K562 (cell line): Measurements from ENCODE around the gene E2F7. TPM values are rescaled to one million over a fixed set of nuclear protein-coding genes. Genes with fewer than 3 reads are reported as not detected.

ENCODE experiments used
- CREB3L1 ChIP-seq: fragments of 450-650 bp; IDR thresholded peaks from 2 replicates; pipeline ENCODE4 v1.6.1; 2014; ENCODE audit warnings: low read depth, mild to moderate bottlenecking, moderate library complexity, borderline replicate concordance
- DACH1 ChIP-seq: fragments of 450-650 bp; IDR thresholded peaks from 2 replicates; pipeline ENCODE4 v1.6.1; 2018; ENCODE audit not compliant: partially characterized antibody
- JUNB ChIP-seq: fragments of 450-650 bp; formaldehyde crosslinking; conservative IDR thresholded peaks from 2 replicates; pipeline ENCODE4 v1.4.0; 2020; ENCODE audit warnings: mild to moderate bottlenecking
- MCM7 ChIP-seq, 2 experiments: fragments of 450-650 bp; IDR thresholded peaks; 2 replicates each; pipeline ENCODE4 v1.6.1; 2016 to 2018
- MXI1 ChIP-seq: IDR thresholded peaks from 2 replicates; pipeline ENCODE4 v1.6.1; 2011; ENCODE audit warnings: low read depth, mild to moderate bottlenecking, improper control_type of control experiment, low read length
- NCOA2 ChIP-seq, 2 experiments: fragments of 450-650 bp; IDR thresholded peaks; 2 replicates each; pipeline ENCODE4 v1.6.1; 2018; ENCODE audit warnings: mild to moderate bottlenecking in 2 of 2, moderate library complexity in 1 of 2; ENCODE audit not compliant: partially characterized antibody in 2 of 2
- PTTG1 ChIP-seq: fragments of 450-650 bp; IDR thresholded peaks from 2 replicates; pipeline ENCODE4 v1.6.1; 2016; ENCODE audit warnings: low read depth, mild to moderate bottlenecking, missing genetic modification characterization, missing compliant biosample characterization
- VEZF1 ChIP-seq: fragments of 200-800 bp; sonication (Bioruptor generic); IDR thresholded peaks from 2 replicates; pipeline ENCODE4 v1.6.1; 2017; ENCODE audit warnings: missing genetic modification characterization, missing compliant biosample characterization
- ZMIZ1 ChIP-seq, 2 experiments: fragments of 150-350 bp in 1 of 2; IDR thresholded peaks; 2 replicates each; pipeline ENCODE4 v1.6.1; 2012 to 2016; ENCODE audit warnings: low read depth in 2 of 2, low read length in 2 of 2, mild to moderate bottlenecking in 1 of 2, moderate library complexity in 1 of 2
- ZNF224 ChIP-seq: sonication (generic); formaldehyde crosslinking; IDR thresholded peaks from 2 replicates; pipeline ENCODE4 v1.8.0; 2022; ENCODE audit warnings: mild to moderate bottlenecking, missing genetic modification reagents
- ZNF41 ChIP-seq: fragments of 250-450 bp; sonication (Bioruptor Pico); conservative IDR thresholded peaks from 2 replicates; pipeline ENCODE4 v1.4.0; 2020; ENCODE audit warnings: mild to moderate bottlenecking
- ZNF592 ChIP-seq: fragments of 450-650 bp; IDR thresholded peaks from 2 replicates; pipeline ENCODE4 v1.6.1; 2017; ENCODE audit warnings: antibody characterized with exemption, mild to moderate bottlenecking
- polyA plus RNA-seq, 8 experiments: library from polyadenylated mRNA; depleted of rRNA in 4 of 8; stranded (reverse) in 5 of 8; unstranded in 3 of 8; fragments of >200 nt; fragmentation: Nextera tagmentation in 2 of 8; fragmentation: Illumina TruSeq in 1 of 8; extraction: Ambion mirVana in 2 of 8; extraction: Trizol in 1 of 8; gene quantifications; 2 replicates each; pipeline versions ENCODE4 v1.2.1 to v1.2.3, GENCODE V29; 2011 to 2014; ENCODE audit warnings: inconsistent platforms in 1 of 8, missing spikeins in 1 of 8
- total RNA-seq, 7 experiments: library from RNA; depleted of rRNA in 6 of 7; stranded (reverse); fragments of >200 nt in 6 of 7; fragmentation: Illumina TruSeq in 2 of 7; extraction: Trizol in 2 of 7; gene quantifications; 2 replicates each; pipeline versions ENCODE4 v1.2.1 to v1.2.3, GENCODE V29; 2011 to 2021; ENCODE audit warnings: low replicate concordance in 1 of 7
- TF ChIP-seq, protein P1 (sequence below), 2 experiments: IDR thresholded peaks; 2 replicates each; pipeline ENCODE4 v1.6.1; 2011; ENCODE audit warnings: borderline replicate concordance in 1 of 2, control low read depth in 1 of 2, low read depth in 1 of 2, low read length in 1 of 2, mild to moderate bottlenecking in 1 of 2, mixed read lengths in 1 of 2, moderate library complexity in 1 of 2; ENCODE audit not compliant: insufficient read depth in 1 of 2, insufficient read length in 1 of 2, poor library complexity in 1 of 2, severe bottlenecking in 1 of 2; ENCODE audit errors: extremely low read depth in 1 of 2

The E2F7 gene
- total and polyA plus RNA-seq, 9 of the 15 experiments (the other 6 are each of a cell fraction or from before 2014, with no cell fraction given) = 3.4 to 13.6 (median 8.1) TPM

DNA sequence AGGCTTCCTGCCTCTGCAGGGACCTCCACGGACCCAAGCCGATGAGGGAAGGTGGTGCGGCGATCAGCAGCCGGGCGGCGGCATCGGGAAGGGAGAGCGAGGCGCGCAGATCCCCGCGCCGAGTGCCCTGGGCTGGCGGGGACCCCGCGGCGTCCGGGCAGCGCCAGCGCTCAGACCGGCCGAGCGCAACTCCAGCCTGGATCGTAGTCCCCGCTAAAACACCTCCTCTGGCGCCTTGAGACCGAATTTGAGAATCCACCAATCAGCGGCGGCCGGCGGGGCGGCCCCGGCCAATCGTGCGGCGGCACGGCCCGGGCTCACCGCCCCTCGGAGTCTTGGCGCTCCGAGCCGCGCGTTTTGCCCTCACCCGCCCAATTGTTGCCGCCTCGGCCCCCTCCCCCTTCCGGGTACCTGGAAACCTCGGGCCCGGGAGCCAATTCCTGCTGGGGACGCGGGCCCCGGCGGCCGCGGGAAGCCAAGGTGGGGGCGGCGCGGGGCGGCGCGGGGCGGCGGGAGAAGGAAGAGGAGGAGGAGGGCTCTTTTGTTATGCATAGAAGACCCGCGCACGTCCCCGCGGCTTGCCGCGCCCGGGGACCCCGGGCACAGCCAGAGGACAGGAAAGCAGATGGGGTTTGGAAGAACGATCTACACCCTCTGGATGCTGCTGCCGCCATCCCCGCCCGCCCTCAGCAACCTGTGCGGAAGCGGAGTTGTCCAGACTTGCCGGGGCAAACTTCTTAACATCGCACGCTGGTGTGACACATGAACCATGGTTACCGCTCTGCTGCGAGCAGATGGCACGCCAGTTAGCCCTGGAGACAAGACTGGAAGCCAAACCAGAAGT is at the start of gene E2F7 (continued):
- no peak for TF ChIP-seq NCOA2 (IDR thresholded peaks at IDR 0.05; ENCODE audit: partially characterized antibody in 2 of 2)
- TF ChIP-seq MXI1 = no peak
- 0 out of 2 replicates have a peak, but pooled peaks have one; percentile 50 for TF ChIP-seq ZNF592
- no peak for TF ChIP-seq ZNF224 (CRISPR knock-in tag)
- TF ChIP-seq JUNB (CRISPR knock-in tag) = no peak
- no peak for TF ChIP-seq ZMIZ1 (IDR thresholded peaks at IDR 0.05; ENCODE audit: low read depth in 2 of 2, low read length in 2 of 2)
- no peak for TF ChIP-seq DACH1
- TF ChIP-seq, protein P1, sequence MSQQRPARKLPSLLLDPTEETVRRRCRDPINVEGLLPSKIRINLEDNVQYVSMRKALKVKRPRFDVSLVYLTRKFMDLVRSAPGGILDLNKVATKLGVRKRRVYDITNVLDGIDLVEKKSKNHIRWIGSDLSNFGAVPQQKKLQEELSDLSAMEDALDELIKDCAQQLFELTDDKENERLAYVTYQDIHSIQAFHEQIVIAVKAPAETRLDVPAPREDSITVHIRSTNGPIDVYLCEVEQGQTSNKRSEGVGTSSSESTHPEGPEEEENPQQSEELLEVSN (IDR thresholded peaks at IDR 0.05; ENCODE audit: borderline replicate concordance in 1 of 2, extremely low read depth in 1 of 2, insufficient read depth in 1 of 2, insufficient read length in 1 of 2, low read depth in 1 of 2, low read length in 1 of 2, poor library complexity in 1 of 2, severe bottlenecking in 1 of 2) = peak in 1 of 2 experiments; percentile 81
- no peak for TF ChIP-seq PTTG1 (tag)
- TF ChIP-seq VEZF1 = peak; percentile 74; the same call in 1 of the 2 replicates
- TF ChIP-seq MCM7 (IDR thresholded peaks at IDR 0.05) = no peak
- TF ChIP-seq CREB3L1 = no peak; the same call in 1 of the 2 replicates
- TF ChIP-seq ZNF41 (CRISPR knock-in tag) = no peak
